Vagina (tissue), 2 donors: ENCODE measurements around the gene SCUBE1. TPM values are rescaled to one million over a fixed set of nuclear protein-coding genes. Genes with fewer than 3 reads are reported as not detected.

Source experiments
- DNase-seq, 2 donors: peaks; one replicate each; pipeline ENCODE4 v3.0.0-alpha.2; 2017; ENCODE audit errors: extremely low spot score in 2 of 2
- H3K27ac ChIP-seq: fragments of 200-600 bp; sonication (generic); one replicate; pipeline ENCODE4 v1.5.1; 2019
- H3K27me3 ChIP-seq: fragments of 200-600 bp; sonication (generic); one replicate; pipeline ENCODE4 v1.5.1; 2019
- H3K36me3 ChIP-seq, 2 donors: fragments of 200-600 bp; sonication (generic); one replicate each; pipeline ENCODE4 v1.5.1; 2017 to 2019
- H3K4me1 ChIP-seq: fragments of 200-600 bp; sonication (generic); one replicate; pipeline ENCODE4 v1.5.1; 2019
- H3K4me3 ChIP-seq, 2 donors: fragments of 200-600 bp; sonication (generic); 1 replicate in 1 of 2; 2 replicates in 1 of 2; pipeline ENCODE4 v1.5.1; 2016 to 2019
- H3K9me3 ChIP-seq: fragments of 200-600 bp; sonication (generic); one replicate; pipeline ENCODE4 v1.5.1; 2019
- POLR2A ChIP-seq, 2 donors: fragments of 450-650 bp; IDR thresholded peaks; one replicate each; pipeline ENCODE4 v1.6.1; 2017; ENCODE audit warnings: antibody characterized with exemption in 2 of 2, mild to moderate bottlenecking in 2 of 2, moderate library complexity in 2 of 2
- POLR2AphosphoS5 ChIP-seq, 2 donors: sonication (generic); formaldehyde crosslinking; IDR thresholded peaks; one replicate each; pipeline ENCODE4 v1.9.0; 2017; ENCODE audit warnings: antibody characterized with exemption in 2 of 2, mild to moderate bottlenecking in 2 of 2, low read depth in 1 of 2; ENCODE audit not compliant: insufficient read depth in 1 of 2
- intact Hi-C: fragments of 100-400 bp; cut with DNase I; formaldehyde crosslinking; loops from one replicate; pipeline ENCODE4 v1.15.1; 2023
- total RNA-seq: library from RNA; depleted of rRNA; stranded (reverse); fragments of >200 nt; gene quantifications from one replicate; pipeline ENCODE4 v1.2.3, GENCODE V29; 2016
- TF ChIP-seq, protein P1 (sequence below), 3 experiments: fragments of 450-650 bp in 2 of 3; fragments of 200-600 bp in 1 of 3; sonication (generic) in 1 of 3; IDR thresholded peaks; one replicate each; pipeline ENCODE4 v1.5.1; 2017 to 2019; ENCODE audit warnings: antibody characterized with exemption in 3 of 3, mild to moderate bottlenecking in 2 of 3, moderate library complexity in 2 of 3

SCUBE1 gene
- total RNA-seq, 1 donor from 2014 or later = 6.9 TPM

DNA sequence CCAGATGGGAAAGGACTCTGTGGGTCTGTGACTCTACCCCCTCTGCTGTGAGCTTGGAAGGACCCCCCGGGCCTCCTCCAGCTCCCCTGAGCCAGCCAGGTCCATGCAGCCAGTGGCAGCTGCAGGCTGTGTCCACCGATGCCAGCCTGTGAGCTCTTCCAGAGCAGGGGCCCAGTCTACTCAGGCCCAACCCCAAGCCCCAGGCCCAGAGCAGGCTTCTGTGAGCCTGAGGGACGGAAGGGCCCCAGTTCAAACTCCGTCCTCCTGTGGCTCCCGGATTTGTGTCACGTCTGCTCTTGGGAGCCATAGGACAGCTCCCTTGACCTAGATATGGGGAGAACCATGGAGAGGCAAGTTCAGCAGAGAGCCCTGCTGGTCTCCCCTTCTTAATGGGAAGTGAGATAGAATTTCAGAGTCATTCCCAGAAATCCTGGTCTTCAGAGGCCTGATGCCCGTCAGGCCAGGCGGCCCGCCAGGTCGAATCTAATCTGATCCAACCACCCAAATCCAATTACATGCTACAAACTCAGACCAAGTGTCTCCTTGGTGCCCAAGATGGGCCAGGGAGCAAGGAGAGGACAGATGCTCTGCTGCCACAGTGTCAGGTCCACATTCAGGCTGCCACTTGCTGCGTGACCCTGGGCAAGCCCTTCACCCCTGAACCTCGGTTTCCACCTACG lies 75.1 kb downstream of the SCUBE1 start:
- no peaks in the 10 kb centered on the region for H3K27me3 ChIP-seq
- no peak for TF ChIP-seq POLR2AphosphoS5 (IDR thresholded peaks at IDR 0.05; ENCODE audit: insufficient read depth in 1 of 2, low read depth in 1 of 2)
- TF ChIP-seq POLR2A (IDR thresholded peaks at IDR 0.05) = no peak
- TF ChIP-seq, protein P1, sequence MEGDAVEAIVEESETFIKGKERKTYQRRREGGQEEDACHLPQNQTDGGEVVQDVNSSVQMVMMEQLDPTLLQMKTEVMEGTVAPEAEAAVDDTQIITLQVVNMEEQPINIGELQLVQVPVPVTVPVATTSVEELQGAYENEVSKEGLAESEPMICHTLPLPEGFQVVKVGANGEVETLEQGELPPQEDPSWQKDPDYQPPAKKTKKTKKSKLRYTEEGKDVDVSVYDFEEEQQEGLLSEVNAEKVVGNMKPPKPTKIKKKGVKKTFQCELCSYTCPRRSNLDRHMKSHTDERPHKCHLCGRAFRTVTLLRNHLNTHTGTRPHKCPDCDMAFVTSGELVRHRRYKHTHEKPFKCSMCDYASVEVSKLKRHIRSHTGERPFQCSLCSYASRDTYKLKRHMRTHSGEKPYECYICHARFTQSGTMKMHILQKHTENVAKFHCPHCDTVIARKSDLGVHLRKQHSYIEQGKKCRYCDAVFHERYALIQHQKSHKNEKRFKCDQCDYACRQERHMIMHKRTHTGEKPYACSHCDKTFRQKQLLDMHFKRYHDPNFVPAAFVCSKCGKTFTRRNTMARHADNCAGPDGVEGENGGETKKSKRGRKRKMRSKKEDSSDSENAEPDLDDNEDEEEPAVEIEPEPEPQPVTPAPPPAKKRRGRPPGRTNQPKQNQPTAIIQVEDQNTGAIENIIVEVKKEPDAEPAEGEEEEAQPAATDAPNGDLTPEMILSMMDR (IDR thresholded peaks at IDR 0.05) = no peak

DNA sequence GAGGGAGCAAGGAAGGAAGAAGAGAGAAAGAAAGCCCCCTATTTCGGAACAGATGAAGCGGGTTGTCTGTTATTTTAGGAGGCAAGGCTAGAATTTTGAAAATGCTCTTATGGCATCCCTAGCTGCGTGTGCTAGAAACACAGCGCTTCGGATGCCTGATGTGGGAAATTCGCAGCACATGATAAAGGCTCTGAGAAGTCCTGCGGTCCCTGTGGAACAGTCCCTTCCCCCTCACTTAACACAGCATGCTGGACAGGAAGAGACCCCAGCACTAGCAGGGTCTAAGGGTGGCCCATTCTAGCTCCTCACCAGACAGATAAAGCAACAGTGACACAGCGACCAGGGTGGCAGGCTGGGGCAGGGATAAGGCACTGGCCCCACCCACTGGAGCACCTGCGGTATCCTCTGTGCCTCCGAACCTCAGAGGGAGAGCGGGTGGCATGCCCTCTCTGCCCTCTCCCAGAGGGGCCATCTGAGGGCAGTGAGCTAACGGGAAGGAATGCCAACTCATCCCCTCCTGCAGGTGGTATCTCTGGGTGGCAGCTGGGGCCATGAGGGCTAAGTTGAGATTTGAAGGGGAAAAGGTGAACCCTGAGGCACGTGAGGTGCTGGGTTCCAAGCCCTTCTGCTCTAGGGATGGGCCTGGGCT lies 75.7 kb downstream of the SCUBE1 start:
- TF ChIP-seq, protein P1 (IDR thresholded peaks at IDR 0.05) = no peak
- no peak for TF ChIP-seq POLR2A (IDR thresholded peaks at IDR 0.05)
- TF ChIP-seq POLR2AphosphoS5 (IDR thresholded peaks at IDR 0.05; ENCODE audit: insufficient read depth in 1 of 2, low read depth in 1 of 2) = no peak
- no peaks in the 10 kb centered on the region for H3K9me3 ChIP-seq
- intact Hi-C loops = no loop called here
- H3K36me3 ChIP-seq = no peaks in the 10 kb centered on the region
- H3K27me3 ChIP-seq = no peaks in the 10 kb centered on the region
- no peak overlapping the region for H3K27ac ChIP-seq
- peaks cover 23% of the 10 kb centered on the region for H3K4me1 ChIP-seq
- H3K4me3 ChIP-seq = no peak overlapping the region
- no peak for DNase-seq

More for the DNA sequence above, 75.1 kb downstream of the SCUBE1 start:
- intact Hi-C loops = no loop called here
- no peaks in the 10 kb centered on the region for H3K36me3 ChIP-seq
- H3K4me1 ChIP-seq = peaks cover 21% of the 10 kb centered on the region
- no peak for DNase-seq
- no peak overlapping the region for H3K4me3 ChIP-seq
- H3K9me3 ChIP-seq = no peaks in the 10 kb centered on the region
- no peak overlapping the region for H3K27ac ChIP-seq

DNA sequence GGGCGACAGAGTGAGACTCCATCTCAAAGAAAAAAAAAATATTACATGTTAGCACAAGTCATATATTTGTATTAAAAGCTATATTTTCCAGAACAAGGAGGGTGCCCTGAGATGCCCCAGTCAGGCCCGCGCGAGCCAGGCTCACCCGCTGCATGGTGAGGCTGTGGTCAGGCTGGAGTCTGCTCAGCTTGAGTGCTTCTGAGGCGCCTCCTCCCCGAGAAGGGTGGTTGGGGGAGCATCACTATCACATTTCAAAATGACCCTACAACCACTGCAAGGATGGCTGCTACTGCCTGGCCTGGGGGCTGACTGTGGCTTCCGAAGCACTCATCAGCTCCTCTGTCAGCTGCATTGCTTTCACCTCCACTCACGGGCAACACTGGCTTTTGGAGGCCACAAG lies 77.1 kb downstream of the SCUBE1 start:
- H3K9me3 ChIP-seq = no peaks in the 10 kb centered on the region
- intact Hi-C loops = no loop called here
- peaks cover 23% of the 10 kb centered on the region for H3K4me1 ChIP-seq
- TF ChIP-seq POLR2A (IDR thresholded peaks at IDR 0.05) = no peak
- no peak for DNase-seq
- no peak overlapping the region for H3K4me3 ChIP-seq
- no peaks in the 10 kb centered on the region for H3K27me3 ChIP-seq
- H3K36me3 ChIP-seq = no peaks in the 10 kb centered on the region
- H3K27ac ChIP-seq = no peak overlapping the region

DNA sequence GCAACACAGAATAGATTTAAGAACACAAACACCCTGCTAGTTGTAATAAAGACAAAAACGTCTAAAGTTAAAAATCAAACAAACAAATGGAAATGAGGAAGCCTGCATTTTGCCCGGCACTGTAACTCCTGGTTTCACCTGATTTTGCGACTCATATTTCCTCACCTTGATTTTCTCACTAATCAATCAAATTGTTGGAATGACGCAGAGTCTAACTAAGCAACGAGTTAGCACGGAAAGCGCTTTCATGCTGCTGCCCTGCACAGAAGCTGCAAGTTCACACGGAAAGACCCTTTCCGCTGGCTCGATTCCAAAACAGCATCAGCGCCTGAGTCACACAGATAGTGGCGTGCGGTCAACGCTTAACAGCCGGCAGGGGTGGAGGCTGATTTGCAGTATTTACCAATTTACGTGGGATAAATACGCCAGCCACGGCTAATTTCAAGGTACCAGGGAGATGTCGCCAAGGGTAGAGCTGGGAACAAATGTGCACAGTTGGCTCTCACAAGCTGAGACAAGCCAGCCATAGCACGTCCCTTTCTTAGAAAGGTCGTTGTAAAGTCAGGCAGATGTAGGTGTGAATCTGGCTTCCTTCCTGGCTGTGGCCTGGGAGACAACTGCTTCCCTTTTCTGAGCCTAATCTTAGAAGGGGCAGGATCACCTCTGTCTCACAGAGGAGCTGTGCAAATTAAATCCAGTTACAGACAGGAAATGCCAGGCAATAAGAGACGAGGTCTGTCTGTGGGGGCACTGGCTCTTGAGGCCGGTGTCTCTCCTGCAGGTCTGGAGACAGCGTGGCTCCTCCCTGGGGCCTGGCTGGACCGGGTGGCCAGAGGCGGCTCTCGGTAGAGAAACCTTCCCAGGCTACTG lies 79.3 kb downstream of the SCUBE1 start:
- no peak for TF ChIP-seq POLR2AphosphoS5 (IDR thresholded peaks at IDR 0.05; ENCODE audit: insufficient read depth in 1 of 2, low read depth in 1 of 2)
- TF ChIP-seq, protein P1 (IDR thresholded peaks at IDR 0.05) = no peak
- TF ChIP-seq POLR2A (IDR thresholded peaks at IDR 0.05) = no peak
- intact Hi-C loops = no loop called here
- Histone ChIP-seq H3K27ac (no peak overlapping the region), H3K4me1 (peaks cover 23% of the 10 kb centered on the region), H3K4me3 (no peak overlapping the region), H3K27me3 (no peaks in the 10 kb centered on the region), H3K36me3 (no peaks in the 10 kb centered on the region), H3K9me3 (no peaks in the 10 kb centered on the region)
- no peak for DNase-seq

DNA sequence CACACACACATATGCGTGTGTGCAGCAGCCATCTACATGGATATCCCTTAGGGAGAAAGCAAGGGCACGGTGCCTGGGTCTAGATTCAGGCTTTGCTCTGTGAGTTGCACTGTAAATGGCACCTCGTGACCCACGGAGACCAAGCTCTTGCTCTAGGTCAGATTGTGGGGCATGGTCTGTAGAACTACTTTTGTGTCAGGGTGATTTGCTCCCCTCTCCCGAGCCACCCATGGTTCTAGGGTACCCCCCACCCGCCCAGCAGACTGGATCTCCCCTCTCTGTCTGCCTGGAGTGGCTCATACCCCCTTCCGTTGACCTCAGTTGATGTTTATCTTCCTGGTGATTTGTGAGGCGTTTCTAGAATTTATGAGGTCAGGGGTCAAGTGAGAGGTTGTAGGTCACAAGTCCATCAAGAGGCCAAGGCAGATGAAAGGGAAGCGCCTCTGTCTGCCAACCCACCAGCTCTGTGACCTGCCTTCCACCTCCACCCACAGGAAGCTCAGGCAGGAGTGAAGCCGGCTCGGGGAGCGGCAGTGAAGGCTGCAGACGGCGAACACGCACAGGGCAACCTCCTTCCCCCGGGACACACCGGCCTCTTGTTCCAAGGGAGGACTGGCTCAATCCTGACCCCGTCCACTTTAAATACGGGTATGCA lies 80.1 kb downstream of the SCUBE1 start:
- no peak for TF ChIP-seq POLR2AphosphoS5 (IDR thresholded peaks at IDR 0.05; ENCODE audit: insufficient read depth in 1 of 2, low read depth in 1 of 2)
- no peak for TF ChIP-seq POLR2A (IDR thresholded peaks at IDR 0.05)
- TF ChIP-seq, protein P1 (IDR thresholded peaks at IDR 0.05) = no peak
- DNase-seq = no peak
- H3K4me3 ChIP-seq = no peak overlapping the region
- no peak overlapping the region for H3K27ac ChIP-seq
- H3K9me3 ChIP-seq = no peaks in the 10 kb centered on the region
- H3K36me3 ChIP-seq = no peaks in the 10 kb centered on the region
- H3K4me1 ChIP-seq = peaks cover 23% of the 10 kb centered on the region
- H3K27me3 ChIP-seq = no peaks in the 10 kb centered on the region
- intact Hi-C loops = no loop called here
